Stomach (tissue), 4 donors: ENCODE data around the gene MRPL19.

ENCODE experiments used
- EP300 ChIP-seq: sonication (generic); formaldehyde crosslinking; IDR thresholded peaks from one replicate; pipeline ENCODE4 v1.6.1; 2017; ENCODE audit warnings: antibody characterized with exemption
- POLR2A ChIP-seq, 4 donors: fragments of 450-650 bp; IDR thresholded peaks; one replicate each; pipeline ENCODE4 v1.6.1; 2016; ENCODE audit warnings: antibody characterized with exemption in 4 of 4, control low read depth in 2 of 4, mild to moderate bottlenecking in 1 of 4, moderate library complexity in 1 of 4
- POLR2AphosphoS5 ChIP-seq, 3 donors: sonication (generic); formaldehyde crosslinking; IDR thresholded peaks; one replicate each; pipeline ENCODE4 v1.6.1; 2016; ENCODE audit warnings: antibody characterized with exemption in 3 of 3
- TF ChIP-seq, protein P1 (sequence below), 7 experiments: fragments of 450-650 bp in 4 of 7; fragments of 200-600 bp in 3 of 7; sonication (generic) in 3 of 7; IDR thresholded peaks; one replicate each; pipeline ENCODE4 v1.5.1; 2016 to 2019; ENCODE audit warnings: antibody characterized with exemption in 7 of 7, control low read depth in 2 of 7, mild to moderate bottlenecking in 1 of 7

DNA sequence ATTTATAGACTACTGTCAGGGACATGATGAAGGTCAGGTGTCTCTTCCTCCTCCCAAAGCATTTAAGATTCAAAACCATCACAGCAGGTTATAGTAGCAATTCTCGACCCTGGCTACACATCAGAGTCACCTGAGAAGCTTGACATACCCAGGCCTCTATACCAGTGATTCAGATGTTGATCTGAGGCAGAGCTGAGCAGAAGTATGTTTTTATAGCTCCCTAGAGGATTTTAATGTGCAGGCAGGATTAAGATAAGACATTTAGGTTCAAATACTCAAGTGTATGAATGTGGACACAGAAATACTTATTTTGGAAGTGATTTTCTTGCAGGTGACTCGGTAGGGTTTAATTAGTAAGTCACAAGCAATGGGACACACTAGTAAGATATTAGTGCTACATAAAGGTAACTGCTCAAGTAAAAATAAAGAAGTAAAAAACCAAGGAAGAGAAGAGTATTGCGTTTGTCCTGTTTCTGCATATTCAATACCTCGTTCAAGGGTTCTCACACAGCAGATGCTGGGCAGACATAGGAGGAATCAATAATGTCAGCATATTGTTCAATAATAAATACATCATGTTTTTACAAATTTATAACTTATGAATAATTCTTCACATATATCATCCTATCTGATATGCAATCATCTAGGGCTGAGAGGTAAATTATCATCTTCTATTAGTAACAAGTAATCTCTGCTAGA is 57.2 kb downstream of the MRPL19 start:
- TF ChIP-seq, protein P1, sequence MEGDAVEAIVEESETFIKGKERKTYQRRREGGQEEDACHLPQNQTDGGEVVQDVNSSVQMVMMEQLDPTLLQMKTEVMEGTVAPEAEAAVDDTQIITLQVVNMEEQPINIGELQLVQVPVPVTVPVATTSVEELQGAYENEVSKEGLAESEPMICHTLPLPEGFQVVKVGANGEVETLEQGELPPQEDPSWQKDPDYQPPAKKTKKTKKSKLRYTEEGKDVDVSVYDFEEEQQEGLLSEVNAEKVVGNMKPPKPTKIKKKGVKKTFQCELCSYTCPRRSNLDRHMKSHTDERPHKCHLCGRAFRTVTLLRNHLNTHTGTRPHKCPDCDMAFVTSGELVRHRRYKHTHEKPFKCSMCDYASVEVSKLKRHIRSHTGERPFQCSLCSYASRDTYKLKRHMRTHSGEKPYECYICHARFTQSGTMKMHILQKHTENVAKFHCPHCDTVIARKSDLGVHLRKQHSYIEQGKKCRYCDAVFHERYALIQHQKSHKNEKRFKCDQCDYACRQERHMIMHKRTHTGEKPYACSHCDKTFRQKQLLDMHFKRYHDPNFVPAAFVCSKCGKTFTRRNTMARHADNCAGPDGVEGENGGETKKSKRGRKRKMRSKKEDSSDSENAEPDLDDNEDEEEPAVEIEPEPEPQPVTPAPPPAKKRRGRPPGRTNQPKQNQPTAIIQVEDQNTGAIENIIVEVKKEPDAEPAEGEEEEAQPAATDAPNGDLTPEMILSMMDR (IDR thresholded peaks at IDR 0.05) = no peak
- no peak for TF ChIP-seq POLR2A (IDR thresholded peaks at IDR 0.05)
- no peak for TF ChIP-seq EP300
- no peak for TF ChIP-seq POLR2AphosphoS5 (IDR thresholded peaks at IDR 0.05)
